NCI-H2196 (cell line): ENCODE measurements around the gene IL1R2.

ENCODE experiments used
- DNase-seq: peaks from one replicate; lab custom pipeline; 2025; ENCODE audit not compliant: unreplicated experiment; lab: John Stamatoyannopoulos, UW

IL1R2 gene

GRCh38 chr2:102018823-102019445 lies 27.2 kb downstream of the IL1R2 start:
- no peak for DNase-seq

GRCh38 chr2:102020596-102021170 lies 28.9 kb downstream of the IL1R2 start:
- DNase-seq = peak; percentile 33

DNA sequence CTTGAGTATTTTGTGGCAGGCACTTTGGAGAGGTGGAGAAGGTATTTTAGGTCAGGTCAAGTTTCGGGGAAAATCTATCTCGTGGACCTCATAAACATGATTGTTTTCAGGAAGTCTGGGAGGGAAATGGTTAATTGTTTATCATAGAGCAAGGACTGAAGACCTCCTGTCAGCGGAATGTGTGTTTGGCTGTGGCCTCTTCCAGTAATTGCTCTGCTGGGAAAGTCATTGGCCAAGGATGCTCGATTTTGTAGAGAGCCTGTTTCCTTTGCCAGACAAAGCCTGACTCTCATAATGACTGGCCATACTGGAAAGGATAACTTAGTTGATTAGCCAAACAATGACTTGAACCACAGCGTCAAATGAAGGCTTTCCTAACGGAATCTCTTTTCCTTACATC lies 30.0 kb downstream of the IL1R2 start:
- DNase-seq = no peak

GRCh38 chr2:102022884-102023539 lies 31.3 kb downstream of the IL1R2 start:
- no peak for DNase-seq

DNA sequence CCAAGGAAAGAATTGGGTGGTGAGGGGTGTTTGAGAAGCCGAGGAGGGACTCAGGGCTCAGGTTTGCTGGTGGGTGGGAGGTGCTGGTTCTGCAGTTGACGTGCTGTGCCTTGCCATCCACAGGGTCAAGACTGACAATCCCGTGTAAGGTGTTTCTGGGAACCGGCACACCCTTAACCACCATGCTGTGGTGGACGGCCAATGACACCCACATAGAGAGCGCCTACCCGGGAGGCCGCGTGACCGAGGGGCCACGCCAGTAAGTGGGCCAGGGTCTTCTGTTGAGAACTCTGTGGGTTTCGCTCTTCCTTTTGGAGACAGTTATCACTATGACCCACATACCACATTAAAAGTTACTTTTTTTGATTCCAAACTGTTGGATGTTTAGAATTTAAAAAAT lies 32.6 kb downstream of the IL1R2 start:
- DNase-seq = no peak

DNA sequence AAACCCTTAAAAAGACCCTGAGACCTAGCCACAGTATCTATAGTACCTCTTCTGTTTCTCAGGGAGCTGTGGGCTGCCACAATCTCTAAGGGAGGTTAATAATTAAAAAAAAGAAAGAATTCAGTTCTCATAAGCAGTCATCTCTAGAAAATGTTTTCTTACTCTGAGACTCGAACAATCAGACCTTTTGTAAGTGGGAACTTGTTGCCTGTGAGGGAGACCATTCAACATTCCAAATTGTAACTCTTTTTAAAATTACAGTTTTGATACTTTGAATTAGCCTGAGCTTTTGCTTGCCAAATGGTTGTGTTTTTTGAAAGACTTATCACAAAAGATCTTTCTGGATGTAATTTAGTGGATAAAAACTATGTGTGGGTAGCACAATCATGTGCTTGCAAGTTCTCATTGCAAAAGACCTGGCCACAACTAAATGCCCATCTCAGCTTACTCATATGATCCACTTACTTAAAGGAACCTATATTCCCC lies 33.3 kb downstream of the IL1R2 start:
- no peak for DNase-seq

- DNase-seq = no peak
Measured at GRCh38 chr2:102025583-102026267, 34.0 kb downstream of the IL1R2 start.

GRCh38 chr2:102027036-102027980 lies 35.5 kb downstream of the IL1R2 start:
- no peak for DNase-seq

DNA sequence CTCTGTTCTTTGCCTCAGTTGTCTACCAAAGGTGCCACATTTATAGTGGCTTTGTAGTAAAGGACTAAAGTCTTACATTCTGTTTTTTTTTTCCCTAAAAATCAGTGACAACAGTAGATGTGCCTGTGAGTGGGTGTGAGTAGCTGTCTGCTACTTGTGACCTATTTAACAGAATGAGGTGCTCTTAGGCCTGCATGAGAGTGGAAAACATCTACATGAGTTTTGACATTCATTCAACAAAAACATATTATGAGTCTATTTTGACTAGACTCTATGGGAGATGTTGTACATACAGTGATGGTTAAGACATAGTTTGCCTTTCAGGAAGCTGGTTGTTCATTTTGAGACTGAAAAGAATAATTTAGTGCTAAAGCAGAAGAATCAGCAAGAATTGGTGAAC lies 36.7 kb downstream of the IL1R2 start:
- no peak for DNase-seq

DNA sequence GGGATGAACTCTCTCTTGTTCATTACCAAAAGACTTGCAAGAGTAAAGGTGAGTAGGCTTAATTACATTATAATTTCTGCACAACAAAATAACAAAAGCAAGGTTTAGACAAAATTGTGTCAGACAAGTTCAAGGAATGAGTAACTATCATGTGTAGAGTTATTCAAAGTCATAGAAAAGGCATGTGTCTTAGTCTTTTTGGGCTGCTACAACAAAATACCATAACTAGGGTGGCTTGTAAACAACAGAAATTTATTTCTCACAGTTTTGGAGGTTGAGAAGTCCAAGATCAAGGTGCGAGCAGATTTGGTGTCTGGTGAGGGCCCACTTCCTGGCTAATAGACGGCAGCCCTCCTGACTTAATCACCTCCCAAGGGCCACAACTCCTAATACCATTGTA lies 37.6 kb downstream of the IL1R2 start:
- no peak for DNase-seq

- no peak for DNase-seq
Measured at GRCh38 chr2:102029952-102030351, 38.2 kb downstream of the IL1R2 start.

- no peak for DNase-seq
Measured at GRCh38 chr2:102030502-102030854, 38.7 kb downstream of the IL1R2 start.

GRCh38 chr2:102030855-102031527 lies 39.2 kb downstream of the IL1R2 start:
- DNase-seq = no peak

- DNase-seq = no peak
Measured at GRCh38 chr2:102032368-102033030, 40.7 kb downstream of the IL1R2 start.

GRCh38 chr2:102033031-102033749 lies 41.4 kb downstream of the IL1R2 start:
- DNase-seq = no peak

- DNase-seq = no peak
Measured at GRCh38 chr2:102033750-102034682, 42.3 kb downstream of the IL1R2 start.

DNA sequence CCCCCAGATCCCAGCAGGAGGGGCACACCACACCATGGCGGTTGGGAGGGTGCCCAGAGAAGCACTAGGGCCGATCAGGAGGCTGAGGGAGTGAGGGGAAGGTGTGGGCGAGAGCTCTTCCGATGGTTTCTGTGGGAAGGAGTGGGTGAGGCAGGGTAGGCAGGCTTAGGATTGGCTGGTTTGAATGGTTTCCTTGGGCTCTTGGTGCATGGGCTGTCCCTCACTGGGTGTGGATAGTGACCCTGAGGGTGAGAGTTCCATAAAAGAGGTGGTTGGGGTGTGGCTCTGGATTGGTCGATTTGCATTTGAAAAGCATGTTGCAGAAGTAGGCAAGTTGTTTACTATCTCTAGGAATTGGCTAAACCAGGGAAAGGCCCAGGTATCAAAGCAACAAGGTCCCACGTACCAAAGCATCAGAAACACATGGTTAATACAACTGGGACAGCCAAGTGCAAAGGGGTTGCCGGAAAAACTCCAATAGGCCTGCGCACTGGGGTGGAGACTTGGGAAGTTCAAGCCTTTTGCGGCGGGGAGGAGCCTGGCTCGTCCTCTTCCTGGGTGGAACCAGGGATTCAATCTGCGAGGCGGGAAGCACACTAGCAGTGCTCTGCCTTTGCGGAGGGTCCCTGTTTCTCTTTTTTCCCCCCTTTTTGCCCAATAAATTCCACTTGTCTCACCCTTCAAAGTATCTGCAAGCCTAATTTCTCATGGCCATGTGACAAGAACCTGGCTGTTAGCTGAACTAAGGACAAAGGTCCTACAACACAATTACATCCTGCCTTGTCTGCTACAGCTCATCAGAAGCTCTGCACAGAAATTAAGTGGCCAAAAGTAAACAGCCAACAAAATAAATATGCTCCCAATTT lies 43.2 kb downstream of the IL1R2 start:
- DNase-seq = no peak
